Gastrocnemius medialis (tissue), 4 donors: Measurements from ENCODE around the gene DNAL4. TPM values are rescaled to one million over a fixed set of nuclear protein-coding genes. Genes with fewer than 3 reads are reported as not detected.

Experiments used
- ATAC-seq, 2 donors: fragments of 150-250 bp; one replicate each; pipeline ENCODE4 v1.9.1; 2016
- DNase-seq, 2 donors: peaks; one replicate each; pipeline ENCODE4 v3.0.0-alpha.2; 2019
- H3K27ac ChIP-seq, 4 donors: fragments of 200-600 bp; sonication (generic); 1 replicate in 1 of 4; 2 replicates in 3 of 4; pipeline ENCODE4 v1.5.1; 2016 to 2018; ENCODE audit warnings: mild to moderate bottlenecking in 2 of 4, moderate library complexity in 1 of 4
- H3K27me3 ChIP-seq, 3 donors: fragments of 200-600 bp; sonication (generic) in 2 of 3; 1 replicate in 1 of 3; 2 replicates in 2 of 3; pipeline versions ENCODE4 v1.5.1 to v1.6.0; 2016 to 2019; ENCODE audit warnings: mild to moderate bottlenecking in 1 of 3, moderate library complexity in 1 of 3
- H3K36me3 ChIP-seq, 2 donors: fragments of 200-600 bp; sonication (generic) in 1 of 2; one replicate each; pipeline ENCODE4 v1.5.1; 2017 to 2018
- H3K4me1 ChIP-seq, 2 donors: fragments of 200-600 bp; sonication (generic) in 1 of 2; one replicate each; pipeline ENCODE4 v1.5.1; 2016 to 2017; ENCODE audit warnings: mild to moderate bottlenecking in 2 of 2
- H3K4me3 ChIP-seq, 4 donors: fragments of 200-600 bp; sonication (generic) in 3 of 4; 1 replicate in 1 of 4; 2 replicates in 3 of 4; pipeline ENCODE4 v1.5.1; 2016 to 2019; ENCODE audit warnings: mild to moderate bottlenecking in 2 of 4
- H3K9me3 ChIP-seq, 3 donors: fragments of 200-600 bp; sonication (generic) in 2 of 3; 1 replicate in 1 of 3; 2 replicates in 2 of 3; pipeline ENCODE4 v1.5.1; 2016 to 2019
- CTCF ChIP-seq, 5 experiments: fragments of 450-650 bp in 3 of 5; fragments of 200-600 bp in 2 of 5; sonication (generic) in 2 of 5; IDR thresholded peaks in 4 of 5; conservative IDR thresholded peaks in 1 of 5; 1 replicate in 4 of 5; 2 replicates in 1 of 5; pipeline ENCODE4 v1.5.1; 2016 to 2019; ENCODE audit warnings: antibody characterized with exemption in 5 of 5, mild to moderate bottlenecking in 3 of 5, moderate library complexity in 3 of 5
- POLR2A ChIP-seq, 2 donors: fragments of 450-650 bp; IDR thresholded peaks; one replicate each; pipeline ENCODE4 v1.6.1; 2017; ENCODE audit warnings: antibody characterized with exemption in 2 of 2, mild to moderate bottlenecking in 2 of 2, moderate library complexity in 2 of 2
- in situ Hi-C, 4 donors: fragments of 200-750 bp; cut with MboI; loops; one replicate each; pipeline versions ENCODE4 v1.15.0 to v1.8.0; 2017; ENCODE audit warnings: low sequenced_read_pairs in 4 of 4
- intact Hi-C: fragments of 100-400 bp; cut with DNase I; formaldehyde crosslinking; loops from one replicate; pipeline ENCODE4 v1.15.1; 2023; ENCODE audit warnings: low total_unique reads
- total RNA-seq, 4 donors: library from RNA; depleted of rRNA; stranded (reverse); fragments of >200 nt; gene quantifications; one replicate each; pipeline versions ENCODE4 v1.1.0 to v1.2.3, GENCODE V29; 2016

Gene DNAL4
- total RNA-seq, 4 donors from 2014 or later, result 5.7 to 7.2 (median 6.7) TPM

DNA sequence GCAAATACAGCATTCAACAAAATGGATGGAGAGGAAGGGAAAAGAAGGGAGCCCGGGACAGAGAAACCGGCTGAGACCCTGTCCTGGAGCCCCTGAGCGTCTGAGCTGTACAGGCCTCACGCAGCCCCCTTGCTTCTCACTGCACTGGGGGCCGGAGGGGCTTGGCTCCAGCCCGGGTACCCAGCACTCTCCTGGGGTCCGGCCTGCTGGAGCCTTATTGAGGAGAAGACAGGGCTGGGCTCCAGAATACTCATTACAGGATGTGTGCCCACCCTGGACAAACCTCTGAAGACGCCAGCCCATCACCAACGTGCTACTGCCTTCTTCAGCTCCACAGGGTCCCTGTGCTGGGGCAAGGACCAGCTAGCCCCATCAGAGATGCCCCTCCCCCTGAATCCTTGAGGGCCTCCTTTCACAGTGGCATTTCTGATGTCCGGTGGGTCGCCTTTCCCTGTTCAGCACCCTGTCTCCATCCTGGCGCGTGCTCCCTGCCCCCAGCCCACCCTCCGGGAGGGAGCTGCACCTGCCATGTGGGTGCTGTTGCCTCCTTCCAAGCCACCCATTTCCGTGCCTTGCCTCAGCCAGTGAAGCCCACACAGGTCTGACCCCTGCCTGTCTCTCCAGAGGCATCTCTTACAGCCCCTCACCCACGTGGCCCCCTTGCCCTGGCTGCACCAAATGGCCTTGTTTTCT, 23.5 kb downstream of the DNAL4 start:
- Histone ChIP-seq H3K36me3 (no peaks in the 10 kb centered on the region), H3K27ac (no peak overlapping the region), H3K4me3 (no peak overlapping the region), H3K27me3 (peaks cover 0 to 6% (median 5%) of the 10 kb centered on the region in 3 donors), H3K9me3 (no peaks in the 10 kb centered on the region), H3K4me1 (peaks cover 4 to 6% of the 10 kb centered on the region in 2 donors)
- no peak for ATAC-seq
- in situ Hi-C loops, result no loop called here
- TF ChIP-seq CTCF (IDR thresholded peaks at IDR 0.05 in 4 of 5, conservative IDR thresholded peaks at IDR 0.05 in 1 of 5) (no peak), POLR2A (IDR thresholded peaks at IDR 0.05) (no peak)
- intact Hi-C loops, result no loop called here
- no peak for DNase-seq

DNA sequence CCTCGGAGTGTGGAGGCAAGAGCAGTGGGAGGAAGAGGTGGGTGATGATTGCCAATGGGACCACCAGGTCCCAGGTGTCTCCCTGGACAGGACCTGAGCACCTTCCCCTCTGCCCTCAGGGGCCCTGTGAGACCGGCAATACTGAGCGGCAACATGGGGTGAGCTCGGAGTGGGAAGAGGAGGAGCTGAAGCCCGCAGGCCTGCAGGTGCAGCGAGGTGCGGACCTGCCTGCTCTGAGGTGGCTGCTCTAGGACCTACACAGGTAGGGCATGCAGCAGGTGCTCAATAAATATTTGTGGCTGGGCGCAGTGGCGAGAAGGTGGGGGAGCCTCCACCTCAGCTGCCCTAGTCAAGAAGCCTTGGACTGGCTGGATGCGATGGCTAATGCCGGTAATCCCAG, 25.9 kb downstream of the DNAL4 start:
- Histone ChIP-seq H3K4me1 (peaks cover 4 to 11% of the 10 kb centered on the region in 2 donors), H3K36me3 (no peaks in the 10 kb centered on the region), H3K4me3 (no peak overlapping the region), H3K27me3 (peaks cover 0 to 14% (median 8%) of the 10 kb centered on the region in 3 donors), H3K27ac (no peak overlapping the region), H3K9me3 (no peaks in the 10 kb centered on the region)
- in situ Hi-C loops, result no loop called here
- ATAC-seq (no peak), DNase-seq (no peak)
- intact Hi-C loops, result loop anchor here (5.0 to 10.0 kb wide), 2 partner anchors 74 to 107 kb away; partner anchors contain the start of genes CBX6 and NPTXR
- TF ChIP-seq CTCF (IDR thresholded peaks at IDR 0.05 in 4 of 5, conservative IDR thresholded peaks at IDR 0.05 in 1 of 5) (no peak), POLR2A (IDR thresholded peaks at IDR 0.05) (no peak)

GRCh38 chr22:38767313-38767712, 26.6 kb downstream of the DNAL4 start:
- Histone ChIP-seq H3K36me3 (no peaks in the 10 kb centered on the region), H3K27ac (no peak overlapping the region), H3K4me1 (peaks cover 4 to 11% of the 10 kb centered on the region in 2 donors), H3K9me3 (no peaks in the 10 kb centered on the region), H3K4me3 (no peak overlapping the region), H3K27me3 (peaks cover 0 to 14% (median 8%) of the 10 kb centered on the region in 3 donors)
- ATAC-seq (no peak), DNase-seq (no peak)
- TF ChIP-seq POLR2A (IDR thresholded peaks at IDR 0.05) (no peak), CTCF (IDR thresholded peaks at IDR 0.05 in 4 of 5, conservative IDR thresholded peaks at IDR 0.05 in 1 of 5) (no peak)
- intact Hi-C loops (loop anchor here (5.0 to 10.0 kb wide), 2 partner anchors 75 to 107 kb away; partner anchors contain the start of genes CBX6 and NPTXR), in situ Hi-C loops (no loop called here)

- Histone ChIP-seq H3K4me1 (peaks cover 4 to 11% of the 10 kb centered on the region in 2 donors), H3K36me3 (no peaks in the 10 kb centered on the region), H3K27ac (no peak overlapping the region), H3K9me3 (no peaks in the 10 kb centered on the region), H3K4me3 (no peak overlapping the region), H3K27me3 (peaks cover 0 to 14% (median 8%) of the 10 kb centered on the region in 3 donors)
- intact Hi-C loops, result loop anchor here (1.0 to 10.0 kb wide), 3 partner anchors 33 to 109 kb away; partner anchors contain the start of genes CBX6 and NPTXR
- in situ Hi-C loops, result no loop called here
- TF ChIP-seq POLR2A (IDR thresholded peaks at IDR 0.05) (no peak), CTCF (IDR thresholded peaks at IDR 0.05 in 4 of 5, conservative IDR thresholded peaks at IDR 0.05 in 1 of 5) (peak; percentile 58 to 81 (median 75))
- DNase-seq, result peak; percentile 68 to 71
- peak; percentile 76 to 79 for ATAC-seq
Observed at GRCh38 chr22:38766076-38766777, 27.7 kb downstream of the DNAL4 start.
